Glutamatergic neuron (in vitro differentiated cells): ENCODE results near the gene STRBP. TPM values are rescaled to one million over a fixed set of nuclear protein-coding genes. Genes with fewer than 3 reads are reported as not detected.

ENCODE experiments used
- DNase-seq: peaks from one replicate; pipeline ENCODE4 v3.0.0; 2022
- H3K27ac Mint-ChIP-seq: one replicate; pipeline ENCODE4 v1.8.0; 2020; ENCODE audit warnings: mild to moderate bottlenecking, mixed read lengths, inconsistent platforms; ENCODE audit not compliant: unreplicated experiment
- H3K27me3 Mint-ChIP-seq: one replicate; pipeline ENCODE4 v1.8.0; 2020; ENCODE audit warnings: mild to moderate bottlenecking, moderate library complexity, mixed read lengths, inconsistent platforms; ENCODE audit not compliant: unreplicated experiment
- H3K36me3 Mint-ChIP-seq: one replicate; pipeline ENCODE4 v1.8.0; 2020; ENCODE audit warnings: mild to moderate bottlenecking, mixed read lengths, inconsistent platforms; ENCODE audit not compliant: unreplicated experiment
- H3K4me1 Mint-ChIP-seq: one replicate; pipeline ENCODE4 v1.8.0; 2020; ENCODE audit warnings: mild to moderate bottlenecking, low read depth, mixed read lengths, inconsistent platforms; ENCODE audit not compliant: unreplicated experiment
- H3K4me3 Mint-ChIP-seq: one replicate; pipeline ENCODE4 v1.8.0; 2020; ENCODE audit warnings: mild to moderate bottlenecking, mixed read lengths, inconsistent platforms; ENCODE audit not compliant: unreplicated experiment
- H3K9me3 Mint-ChIP-seq: one replicate; pipeline ENCODE4 v1.8.0; 2020; ENCODE audit warnings: mild to moderate bottlenecking, moderate library complexity, mixed read lengths, inconsistent platforms; ENCODE audit not compliant: unreplicated experiment
- CTCF ChIP-seq: fragments of 200-600 bp; sonication (generic); IDR thresholded peaks from one replicate; pipeline ENCODE4 v1.5.0; 2021; ENCODE audit not compliant: partially characterized antibody, unreplicated experiment
- total RNA-seq: library from RNA; stranded (reverse); fragmentation: NEBNext Ultra II Directional; extraction: Animal tissue kit (Norgen Biotek cat#: 25700); gene quantifications from one replicate; pipeline ENCODE4 v1.2.1, GENCODE V29; 2021; ENCODE audit not compliant: unreplicated experiment

The STRBP gene
- total RNA-seq, 1 donor from 2014 or later: 111 TPM

DNA sequence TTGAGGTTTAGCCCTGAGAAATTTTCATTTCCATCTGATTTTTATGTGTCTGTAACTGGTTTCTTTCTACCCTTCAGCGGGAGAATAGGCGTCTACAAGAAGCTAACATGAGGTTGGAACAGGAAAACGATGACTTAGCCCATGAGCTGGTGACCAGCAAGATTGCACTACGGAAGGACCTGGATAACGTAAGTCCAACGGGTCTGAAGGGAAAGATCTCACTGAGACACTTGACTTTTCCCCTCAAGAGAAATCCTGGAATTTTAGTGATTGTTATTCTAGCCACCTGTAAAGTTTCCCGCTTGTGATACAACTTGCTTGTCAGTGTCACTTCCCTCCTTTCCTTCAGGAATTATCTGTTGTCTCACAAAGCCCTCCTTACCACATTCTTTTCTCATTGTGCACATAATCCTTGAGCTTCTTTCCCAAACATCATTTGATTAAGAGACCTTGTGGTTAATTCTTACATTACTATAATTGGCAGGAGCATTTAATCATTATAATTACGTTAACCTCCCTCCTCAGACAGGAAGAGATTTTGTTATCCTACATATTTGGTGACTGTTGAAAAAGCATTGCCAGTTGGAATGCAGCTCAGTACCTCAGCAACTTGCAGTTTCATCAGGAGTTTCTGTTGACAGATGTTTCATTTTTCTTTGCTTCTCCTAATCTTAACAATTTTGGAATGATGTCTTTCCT lies 178.0 kb downstream of the STRBP start:
- no peak for DNase-seq
- TF ChIP-seq CTCF: no peak
- H3K9me3 Mint-ChIP-seq: no peaks in the 10 kb centered on the region
- no peaks in the 10 kb centered on the region for H3K4me1 Mint-ChIP-seq
- H3K36me3 Mint-ChIP-seq: no peaks in the 10 kb centered on the region
- H3K27me3 Mint-ChIP-seq: no peaks in the 10 kb centered on the region
- H3K4me3 Mint-ChIP-seq: no peak overlapping the region
- no peak overlapping the region for H3K27ac Mint-ChIP-seq

- no peaks in the 10 kb centered on the region for H3K9me3 Mint-ChIP-seq
- TF ChIP-seq CTCF: no peak
- H3K4me3 Mint-ChIP-seq: no peak overlapping the region
- H3K4me1 Mint-ChIP-seq: no peaks in the 10 kb centered on the region
- no peaks in the 10 kb centered on the region for H3K27me3 Mint-ChIP-seq
- no peak overlapping the region for H3K27ac Mint-ChIP-seq
- DNase-seq: no peak
- H3K36me3 Mint-ChIP-seq: no peaks in the 10 kb centered on the region
Observed at GRCh38 chr9:123089790-123090189, 178.6 kb downstream of the STRBP start.

- Mint-ChIP-seq H3K36me3 (no peaks in the 10 kb centered on the region), H3K4me1 (no peaks in the 10 kb centered on the region), H3K4me3 (no peak overlapping the region), H3K27ac (no peak overlapping the region), H3K27me3 (no peaks in the 10 kb centered on the region), H3K9me3 (no peaks in the 10 kb centered on the region)
- DNase-seq: no peak
- TF ChIP-seq CTCF: no peak
Observed at GRCh38 chr9:123089040-123089439, 179.3 kb downstream of the STRBP start.

DNA sequence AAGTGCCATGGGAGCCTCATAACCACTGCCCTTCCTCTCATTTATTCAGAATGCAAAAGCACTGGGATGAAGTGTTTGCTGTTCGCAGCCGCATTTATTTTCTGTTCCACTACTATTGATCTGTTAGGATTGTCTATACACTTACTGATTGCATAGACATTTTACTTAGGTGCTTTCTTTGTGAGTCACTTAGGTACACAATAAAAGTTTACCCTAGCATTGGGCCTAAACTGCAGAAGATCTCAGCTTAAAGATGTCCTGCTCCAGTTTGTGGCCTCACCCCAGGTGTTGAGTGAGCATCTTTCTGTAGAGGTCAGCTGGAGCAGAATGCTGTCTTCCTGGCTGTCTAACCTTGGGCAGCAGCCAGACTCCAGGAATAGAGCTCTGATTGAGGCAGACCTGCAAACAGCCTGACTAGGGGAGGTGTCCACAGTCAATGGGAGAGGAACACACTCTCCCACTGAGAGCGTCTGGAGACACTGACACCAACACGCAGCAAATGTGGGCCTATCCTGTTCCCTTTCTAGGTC lies 181.0 kb downstream of the STRBP start:
- no peaks in the 10 kb centered on the region for H3K36me3 Mint-ChIP-seq
- no peak for DNase-seq

More for the DNA sequence above, 181.0 kb downstream of the STRBP start:
- no peak overlapping the region for H3K27ac Mint-ChIP-seq
- H3K4me1 Mint-ChIP-seq: no peaks in the 10 kb centered on the region
- no peak overlapping the region for H3K4me3 Mint-ChIP-seq
- no peak for TF ChIP-seq CTCF
- no peaks in the 10 kb centered on the region for H3K27me3 Mint-ChIP-seq
- H3K9me3 Mint-ChIP-seq: no peaks in the 10 kb centered on the region
